Stimulated activated naive CD8-positive, alpha-beta T cell treated with anti-CD3 and anti-CD28 coated beads, Interleukin-15, Interleukin-2, amounts not matched to agents 100 ng/mL and 50 ng/mL, for 24 hours (primary cell): Measurements from ENCODE around the gene CEP95.

Experiments used
- H3K27ac Mint-ChIP-seq: one replicate; pipeline ENCODE4 v1.8.0; 2021; ENCODE audit warnings: mild to moderate bottlenecking, mixed read lengths
- H3K27me3 Mint-ChIP-seq: one replicate; pipeline ENCODE4 v1.8.0; 2021; ENCODE audit warnings: mixed read lengths
- H3K36me3 Mint-ChIP-seq: one replicate; pipeline ENCODE4 v1.8.0; 2021; ENCODE audit warnings: low read depth, mixed read lengths
- H3K4me1 Mint-ChIP-seq: one replicate; pipeline ENCODE4 v1.8.0; 2021; ENCODE audit warnings: low read depth, mixed read lengths
- H3K4me3 Mint-ChIP-seq: one replicate; pipeline ENCODE4 v1.8.0; 2021; ENCODE audit warnings: mild to moderate bottlenecking, mixed read lengths
- H3K9me3 Mint-ChIP-seq: one replicate; pipeline ENCODE4 v1.8.0; 2021; ENCODE audit warnings: mixed read lengths

CEP95 gene

GRCh38 chr17:64527914-64528313, 21.1 kb downstream of the CEP95 start:
- Mint-ChIP-seq H3K9me3 (no peaks in the 10 kb centered on the region), H3K27ac (no peak overlapping the region)

GRCh38 chr17:64529221-64529620, 22.4 kb downstream of the CEP95 start:
- no peaks in the 10 kb centered on the region for H3K27me3 Mint-ChIP-seq
- H3K9me3 Mint-ChIP-seq, result no peaks in the 10 kb centered on the region
- H3K4me3 Mint-ChIP-seq, result no peak overlapping the region
- no peak overlapping the region for H3K27ac Mint-ChIP-seq
- no peaks in the 10 kb centered on the region for H3K4me1 Mint-ChIP-seq
- H3K36me3 Mint-ChIP-seq, result peaks cover 84% of the 10 kb centered on the region

More at GRCh38 chr17:64527914-64528313, 21.1 kb downstream of the CEP95 start:
- no peaks in the 10 kb centered on the region for H3K4me1 Mint-ChIP-seq
- H3K36me3 Mint-ChIP-seq, result peaks cover 80% of the 10 kb centered on the region
- H3K4me3 Mint-ChIP-seq, result no peak overlapping the region
- H3K27me3 Mint-ChIP-seq, result no peaks in the 10 kb centered on the region

GRCh38 chr17:64531955-64532371, 25.2 kb downstream of the CEP95 start:
- H3K4me1 Mint-ChIP-seq, result no peaks in the 10 kb centered on the region
- no peaks in the 10 kb centered on the region for H3K9me3 Mint-ChIP-seq
- H3K4me3 Mint-ChIP-seq, result no peak overlapping the region
- no peak overlapping the region for H3K27ac Mint-ChIP-seq
- H3K27me3 Mint-ChIP-seq, result no peaks in the 10 kb centered on the region
- peaks cover 85% of the 10 kb centered on the region for H3K36me3 Mint-ChIP-seq

GRCh38 chr17:64532409-64532808, 25.6 kb downstream of the CEP95 start:
- Mint-ChIP-seq H3K4me3 (no peak overlapping the region), H3K36me3 (peaks cover 85% of the 10 kb centered on the region), H3K27me3 (no peaks in the 10 kb centered on the region), H3K27ac (peak overlapping the region; percentile 77), H3K9me3 (no peaks in the 10 kb centered on the region), H3K4me1 (no peaks in the 10 kb centered on the region)

- H3K9me3 Mint-ChIP-seq, result no peaks in the 10 kb centered on the region
- no peak overlapping the region for H3K4me3 Mint-ChIP-seq
- H3K4me1 Mint-ChIP-seq, result no peaks in the 10 kb centered on the region
- peaks cover 84% of the 10 kb centered on the region for H3K36me3 Mint-ChIP-seq
- H3K27me3 Mint-ChIP-seq, result no peaks in the 10 kb centered on the region
- H3K27ac Mint-ChIP-seq, result peak overlapping the region; percentile 77
Observed at GRCh38 chr17:64533784-64534183, 27.0 kb downstream of the CEP95 start.

- Mint-ChIP-seq H3K4me1 (no peaks in the 10 kb centered on the region), H3K9me3 (no peaks in the 10 kb centered on the region), H3K27ac (peak overlapping the region; percentile 77), H3K36me3 (peaks cover 84% of the 10 kb centered on the region), H3K27me3 (no peaks in the 10 kb centered on the region), H3K4me3 (no peak overlapping the region)
Observed at GRCh38 chr17:64534187-64534586, 27.4 kb downstream of the CEP95 start.

GRCh38 chr17:64535357-64535756, 28.6 kb downstream of the CEP95 start:
- H3K36me3 Mint-ChIP-seq, result peaks cover 76% of the 10 kb centered on the region
- no peaks in the 10 kb centered on the region for H3K27me3 Mint-ChIP-seq
- H3K4me3 Mint-ChIP-seq, result no peak overlapping the region
- no peaks in the 10 kb centered on the region for H3K9me3 Mint-ChIP-seq
- no peaks in the 10 kb centered on the region for H3K4me1 Mint-ChIP-seq
- H3K27ac Mint-ChIP-seq, result no peak overlapping the region

- Mint-ChIP-seq H3K4me3 (no peak overlapping the region), H3K36me3 (peaks cover 66% of the 10 kb centered on the region), H3K4me1 (no peaks in the 10 kb centered on the region), H3K9me3 (no peaks in the 10 kb centered on the region), H3K27ac (no peak overlapping the region), H3K27me3 (no peaks in the 10 kb centered on the region)
Observed at GRCh38 chr17:64536913-64537312, 30.1 kb downstream of the CEP95 start.

- Mint-ChIP-seq H3K27me3 (no peaks in the 10 kb centered on the region), H3K27ac (no peak overlapping the region), H3K9me3 (no peaks in the 10 kb centered on the region), H3K4me3 (no peak overlapping the region), H3K36me3 (peaks cover 67% of the 10 kb centered on the region), H3K4me1 (no peaks in the 10 kb centered on the region)
Observed at GRCh38 chr17:64537488-64537887, 30.7 kb downstream of the CEP95 start.

- no peaks in the 10 kb centered on the region for H3K27me3 Mint-ChIP-seq
- H3K9me3 Mint-ChIP-seq, result no peaks in the 10 kb centered on the region
- H3K36me3 Mint-ChIP-seq, result peaks cover 61% of the 10 kb centered on the region
- no peak overlapping the region for H3K4me3 Mint-ChIP-seq
- H3K4me1 Mint-ChIP-seq, result no peaks in the 10 kb centered on the region
- H3K27ac Mint-ChIP-seq, result peak overlapping the region; percentile 34
Observed at GRCh38 chr17:64538508-64539130, 31.8 kb downstream of the CEP95 start.

- Mint-ChIP-seq H3K27me3 (no peaks in the 10 kb centered on the region), H3K9me3 (no peaks in the 10 kb centered on the region), H3K36me3 (peaks cover 45% of the 10 kb centered on the region), H3K4me1 (no peaks in the 10 kb centered on the region), H3K4me3 (no peak overlapping the region), H3K27ac (no peak overlapping the region)
Observed at GRCh38 chr17:64540118-64540776, 33.5 kb downstream of the CEP95 start.

GRCh38 chr17:64544742-64545141, 38.0 kb downstream of the CEP95 start:
- no peak overlapping the region for H3K4me3 Mint-ChIP-seq
- H3K27ac Mint-ChIP-seq, result no peak overlapping the region
- peaks cover 27% of the 10 kb centered on the region for H3K36me3 Mint-ChIP-seq
- no peaks in the 10 kb centered on the region for H3K9me3 Mint-ChIP-seq
- H3K27me3 Mint-ChIP-seq, result no peaks in the 10 kb centered on the region
- H3K4me1 Mint-ChIP-seq, result no peaks in the 10 kb centered on the region

- H3K27me3 Mint-ChIP-seq, result no peaks in the 10 kb centered on the region
- H3K36me3 Mint-ChIP-seq, result peaks cover 33% of the 10 kb centered on the region
- no peak overlapping the region for H3K27ac Mint-ChIP-seq
- no peak overlapping the region for H3K4me3 Mint-ChIP-seq
- H3K9me3 Mint-ChIP-seq, result no peaks in the 10 kb centered on the region
- H3K4me1 Mint-ChIP-seq, result no peaks in the 10 kb centered on the region
Observed at GRCh38 chr17:64546716-64547115, 39.9 kb downstream of the CEP95 start.

GRCh38 chr17:64547319-64547718, 40.5 kb downstream of the CEP95 start:
- H3K36me3 Mint-ChIP-seq, result peaks cover 30% of the 10 kb centered on the region
- H3K9me3 Mint-ChIP-seq, result no peaks in the 10 kb centered on the region
- H3K4me1 Mint-ChIP-seq, result no peaks in the 10 kb centered on the region
- H3K27ac Mint-ChIP-seq, result no peak overlapping the region
- no peaks in the 10 kb centered on the region for H3K27me3 Mint-ChIP-seq
- no peak overlapping the region for H3K4me3 Mint-ChIP-seq

GRCh38 chr17:64551461-64551860, 44.7 kb downstream of the CEP95 start:
- H3K9me3 Mint-ChIP-seq, result no peaks in the 10 kb centered on the region
- no peak overlapping the region for H3K4me3 Mint-ChIP-seq
- H3K4me1 Mint-ChIP-seq, result no peaks in the 10 kb centered on the region
- no peak overlapping the region for H3K27ac Mint-ChIP-seq
- H3K36me3 Mint-ChIP-seq, result peaks cover 20% of the 10 kb centered on the region
- no peaks in the 10 kb centered on the region for H3K27me3 Mint-ChIP-seq
